AG04450 (cell line): Measurements from ENCODE around the gene CERS4. TPM values are rescaled to one million over a fixed set of nuclear protein-coding genes. Genes with fewer than 3 reads are reported as not detected.
A peak's percentile ranks its signal among the peaks of the same experiment; 100 is the strongest.
"Not testable (repeated sequence)": the region's sequence is repeated elsewhere in the genome, so short reads cannot be mapped to it uniquely, and the experiment has no call there.

Experiments
- CTCF ChIA-PET: fragments of 300-600, 350-600 bp; formaldehyde crosslinking; extraction: SDS; loops from one replicate; lab custom pipeline; 2022; ENCODE audit warnings: antibody characterized with exemption, inconsistent platforms; lab: Charles Lee
- POLR2A ChIA-PET: fragments of 350-600 bp; formaldehyde crosslinking; extraction: SDS; loops from one replicate; lab custom pipeline; 2021; ENCODE audit warnings: antibody characterized with exemption, inconsistent platforms; lab: Yijun Ruan, JAX
- DNase-seq: peaks from one replicate; pipeline ENCODE4 v3.0.0-alpha.2; 2011; ENCODE audit warnings: low read depth, low spot score
- H3K27ac ChIP-seq: one replicate; pipeline ENCODE4 v1.5.1; 2012; ENCODE audit warnings: low read depth, low read length, control low read depth
- H3K27me3 ChIP-seq: one replicate; pipeline ENCODE4 v1.6.0; 2012; ENCODE audit warnings: low read length; ENCODE audit not compliant: control insufficient read depth, insufficient read depth
- H3K4me3 ChIP-seq: 2 replicates; pipeline ENCODE4 v1.5.1; 2011; ENCODE audit warnings: mild to moderate bottlenecking, low read depth, low read length, control low read depth
- H3K9me3 ChIP-seq: 2 replicates; pipeline ENCODE4 v1.5.1; 2012; ENCODE audit warnings: low read length; ENCODE audit not compliant: control insufficient read depth, insufficient read depth
- CTCF ChIP-seq: IDR thresholded peaks from 2 replicates; pipeline ENCODE4 v1.5.1; 2011; ENCODE audit warnings: low read depth, low read length, control low read depth, inconsistent platforms
- polyA plus RNA-seq: library from polyadenylated mRNA; depleted of rRNA; stranded (reverse); fragments of >200 nt; gene quantifications from 2 replicates; pipeline ENCODE4 v1.2.3, GENCODE V29; 2011

CERS4 gene
- polyA plus RNA-seq, 1 experiment: 4.7 TPM

- no peak overlapping the region for H3K27ac ChIP-seq
- DNase-seq: no peak
- ChIA-PET CTCF (no interaction called here), POLR2A (interaction anchor here (0.5 kb wide), 1 partner anchor 13 kb away, joined by 3 read pairs; no protein-coding TSS in a partner anchor)
- H3K9me3 ChIP-seq: peaks cover 6% of the 10 kb centered on the region; the same call in 1 of the 2 replicates
- TF ChIP-seq CTCF: no peak
- no peak overlapping the region for H3K4me3 ChIP-seq
- peaks cover 32% of the 10 kb centered on the region for H3K27me3 ChIP-seq
Observed at GRCh38 chr19:8206147-8207087, 2.8 kb upstream of the CERS4 start.

- POLR2A ChIA-PET, H3K9me3 ChIP-seq, H3K4me3 ChIP-seq, H3K27ac ChIP-seq, CTCF ChIA-PET, DNase-seq: not testable (repeated sequence)
- H3K27me3 ChIP-seq: peaks cover 32% of the 10 kb centered on the region
Observed at GRCh38 chr19:8207326-8207725, 1.8 kb upstream of the CERS4 start.

- TF ChIP-seq CTCF: no peak
- H3K27me3 ChIP-seq: peaks cover 28% of the 10 kb centered on the region
- POLR2A ChIA-PET: no interaction called here
- DNase-seq: no peak
- CTCF ChIA-PET: no interaction called here
- no peak overlapping the region for H3K27ac ChIP-seq
- H3K9me3 ChIP-seq: peaks cover 6% of the 10 kb centered on the region; the same call in 1 of the 2 replicates
- H3K4me3 ChIP-seq: peak overlapping the region; percentile 44
Observed at GRCh38 chr19:8208119-8208921, 850 bp upstream of the CERS4 start.

GRCh38 chr19:8209462-8210378 is 550 bp downstream of the CERS4 start:
- ChIA-PET CTCF (interaction anchor here (0.8 kb wide), 1 partner anchor 208 kb away, joined by 4 read pairs; no protein-coding TSS in a partner anchor), POLR2A (no interaction called here)
- peak overlapping the region; percentile 56 for H3K4me3 ChIP-seq
- DNase-seq: no peak
- H3K27me3 ChIP-seq: peaks cover 28% of the 10 kb centered on the region
- no peak for TF ChIP-seq CTCF
- no peak overlapping the region for H3K27ac ChIP-seq
- peaks cover 6% of the 10 kb centered on the region; the same call in 1 of the 2 replicates for H3K9me3 ChIP-seq
